Thymus (tissue), 11 donors: Measurements from ENCODE around the gene SNTG2. TPM values are rescaled to one million over a fixed set of nuclear protein-coding genes. Genes with fewer than 3 reads are reported as not detected.

Source experiments
- DNase-seq, 9 donors: peaks; one replicate each; pipeline ENCODE4 v3.0.0-alpha.2; 2013; ENCODE audit warnings: low spot score in 9 of 9, low read depth in 6 of 9, missing footprints in 1 of 9
- H3K27ac ChIP-seq, 2 donors: one replicate each; pipeline ENCODE4 v1.5.1; 2013; ENCODE audit warnings: control low read depth in 1 of 2, low read depth in 1 of 2, low read length in 1 of 2, mild to moderate bottlenecking in 1 of 2, moderate library complexity in 1 of 2
- H3K27me3 ChIP-seq, 2 donors: one replicate each; pipeline ENCODE4 v1.5.1; 2013; ENCODE audit warnings: low read length in 1 of 2; ENCODE audit not compliant: control insufficient read depth in 2 of 2, insufficient read depth in 1 of 2
- H3K36me3 ChIP-seq, 2 donors: one replicate each; pipeline ENCODE4 v1.5.1; 2013; ENCODE audit warnings: low read length in 1 of 2, mild to moderate bottlenecking in 1 of 2, moderate library complexity in 1 of 2; ENCODE audit not compliant: control insufficient read depth in 2 of 2, insufficient read depth in 2 of 2
- H3K4me1 ChIP-seq, 2 donors: one replicate each; pipeline ENCODE4 v1.5.1; 2013; ENCODE audit warnings: low read length in 2 of 2; ENCODE audit not compliant: control insufficient read depth in 2 of 2, insufficient read depth in 2 of 2
- H3K4me3 ChIP-seq, 2 donors: one replicate each; pipeline ENCODE4 v1.5.1; 2013; ENCODE audit warnings: low read length in 2 of 2, control low read depth in 1 of 2, mild to moderate bottlenecking in 1 of 2
- H3K9me3 ChIP-seq, 2 donors: one replicate each; pipeline ENCODE4 v1.5.1; 2013; ENCODE audit warnings: low read length in 1 of 2, mild to moderate bottlenecking in 1 of 2; ENCODE audit not compliant: control insufficient read depth in 2 of 2, insufficient read depth in 1 of 2
- WGBS: extraction: QIAGEN DNeasy Blood & Tissue Kit; methylation state at CpG from one replicate; pipeline ENCODE4 v1.1.7; 2013; 5-methylcytosine and 5-hydroxymethylcytosine counted together
- polyA plus RNA-seq: library from polyadenylated mRNA; stranded (reverse); fragments of 200-250 nt; gene quantifications from one replicate; pipeline ENCODE4 v1.2.3, GENCODE V29; 2013
- total RNA-seq: library from RNA; stranded (reverse); fragments of 120-200 nt; gene quantifications from one replicate; pipeline ENCODE4 v1.2.4, GENCODE V29; 2013
- donor health status: healthy.

Gene SNTG2
- total and polyA plus RNA-seq, 2 donors: 0.33 to 1.2 TPM

DNA sequence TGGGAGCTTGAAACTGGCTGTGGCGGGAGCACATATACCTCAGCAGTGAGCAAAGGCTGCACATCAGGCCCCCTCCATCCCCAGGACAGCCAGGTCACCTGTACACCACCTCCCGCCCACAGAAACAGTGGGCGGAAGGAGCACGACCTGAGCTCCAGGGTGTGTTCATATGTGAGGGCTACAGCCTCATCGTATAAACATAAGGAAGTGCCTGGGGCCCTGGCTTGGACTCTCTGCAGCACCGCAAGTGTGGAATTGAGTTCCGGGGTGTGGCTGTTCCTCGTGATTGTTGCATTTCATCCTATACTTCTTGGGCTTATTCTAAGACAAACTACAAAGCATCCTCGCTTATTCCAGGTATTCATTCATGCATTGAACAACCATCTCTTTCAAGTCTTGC is 402.5 kb downstream of the SNTG2 start:
- no peak overlapping the region for H3K27ac ChIP-seq
- H3K36me3 ChIP-seq: no peaks in the 10 kb centered on the region
- WGBS: 94% methylated on average over 9 of the region's 9 CpGs
- DNase-seq: no peak
- H3K4me3 ChIP-seq: no peak overlapping the region
- no peaks in the 10 kb centered on the region for H3K4me1 ChIP-seq
- H3K27me3 ChIP-seq: no peaks in the 10 kb centered on the region
- peaks cover 0 to 7% of the 10 kb centered on the region in 2 donors for H3K9me3 ChIP-seq

DNA sequence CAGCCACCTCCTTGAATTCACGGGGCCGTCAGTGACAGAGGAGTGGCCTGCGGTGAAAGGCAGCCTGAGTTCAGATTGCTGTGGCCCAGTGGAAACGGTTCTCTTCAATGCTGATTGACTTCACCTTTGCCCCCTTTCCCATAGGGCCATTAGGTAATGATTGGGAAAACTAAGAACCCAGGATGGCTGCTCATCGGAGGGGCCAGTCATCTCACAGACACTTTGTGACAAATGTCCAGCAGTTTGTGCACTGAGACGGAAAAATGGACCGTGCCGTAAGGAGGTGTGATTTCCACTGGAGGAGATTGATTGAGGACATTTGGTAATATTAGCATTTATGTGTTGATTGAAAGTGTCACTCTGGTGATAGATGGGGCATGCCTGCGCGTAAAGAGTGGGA is 402.9 kb downstream of the SNTG2 start:
- Histone ChIP-seq H3K4me3 (no peak overlapping the region), H3K27ac (no peak overlapping the region), H3K36me3 (no peaks in the 10 kb centered on the region), H3K9me3 (peaks cover 0 to 7% of the 10 kb centered on the region in 2 donors), H3K27me3 (no peaks in the 10 kb centered on the region), H3K4me1 (no peaks in the 10 kb centered on the region)
- WGBS: 85% methylated on average over 10 of the region's 10 CpGs
- DNase-seq: no peak

DNA sequence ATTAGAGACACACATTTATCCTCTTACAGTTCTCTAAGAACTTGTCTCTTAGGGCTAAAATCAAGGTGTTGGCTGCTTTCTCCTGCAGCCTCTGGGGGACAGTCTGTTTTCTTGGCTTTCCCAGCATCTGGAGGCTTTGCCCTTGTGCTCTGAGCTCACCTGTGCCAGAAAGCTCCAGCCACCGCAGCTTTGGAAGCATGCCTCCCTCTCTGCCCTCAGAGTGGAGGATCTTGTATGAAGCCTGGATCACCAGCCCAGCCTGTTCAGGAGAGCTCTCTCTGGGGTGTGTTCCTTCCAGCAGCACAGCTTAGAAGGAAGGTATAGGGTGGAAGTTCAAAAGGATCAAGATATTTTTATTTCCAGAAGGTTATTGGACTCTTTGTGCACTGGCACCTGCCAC is 409.5 kb downstream of the SNTG2 start:
- no peak overlapping the region for H3K4me3 ChIP-seq
- H3K36me3 ChIP-seq: no peaks in the 10 kb centered on the region
- H3K27me3 ChIP-seq: no peaks in the 10 kb centered on the region
- no peaks in the 10 kb centered on the region for H3K4me1 ChIP-seq
- DNase-seq: no peak
- WGBS: 95% methylated on average over 1 of the region's 1 CpG
- H3K9me3 ChIP-seq: no peaks in the 10 kb centered on the region
- no peak overlapping the region for H3K27ac ChIP-seq

DNA sequence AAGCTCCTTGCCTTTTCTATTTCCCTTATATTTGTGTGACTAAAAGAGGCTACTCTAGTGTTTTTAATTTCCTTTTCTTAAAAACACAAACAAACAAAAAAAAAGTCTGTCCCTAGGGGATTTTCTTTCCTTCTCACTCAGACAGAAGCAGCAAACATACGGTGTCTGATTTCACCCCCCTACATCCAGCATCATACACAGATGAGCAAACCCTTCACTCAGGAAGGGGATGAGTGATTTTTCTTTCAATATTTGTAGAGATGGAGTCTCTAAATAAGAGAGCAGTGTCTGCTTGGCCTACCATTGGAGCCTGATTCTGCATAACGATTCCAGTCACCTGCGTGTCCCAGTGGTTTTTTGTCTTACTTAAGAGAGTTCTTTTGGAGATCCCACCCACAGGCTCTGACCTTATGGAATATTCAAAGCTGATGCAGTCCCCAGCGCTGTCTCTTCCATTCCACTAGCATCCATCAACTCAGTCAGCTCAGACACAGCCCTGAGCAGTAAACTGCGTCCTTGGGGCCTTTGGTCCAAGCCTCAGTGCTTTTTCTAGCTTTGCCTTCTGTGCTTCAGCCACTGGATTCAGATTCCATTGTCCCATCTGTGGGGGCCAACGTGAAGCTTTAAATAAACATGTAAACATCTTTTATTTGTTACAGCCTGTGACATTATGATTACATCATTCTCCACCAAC is 410.1 kb downstream of the SNTG2 start:
- DNase-seq: no peak
- H3K4me1 ChIP-seq: no peaks in the 10 kb centered on the region
- no peaks in the 10 kb centered on the region for H3K9me3 ChIP-seq
- no peak overlapping the region for H3K4me3 ChIP-seq
- H3K36me3 ChIP-seq: no peaks in the 10 kb centered on the region
- H3K27ac ChIP-seq: no peak overlapping the region
- WGBS: 87% methylated on average over 6 of the region's 6 CpGs
- no peaks in the 10 kb centered on the region for H3K27me3 ChIP-seq

DNA sequence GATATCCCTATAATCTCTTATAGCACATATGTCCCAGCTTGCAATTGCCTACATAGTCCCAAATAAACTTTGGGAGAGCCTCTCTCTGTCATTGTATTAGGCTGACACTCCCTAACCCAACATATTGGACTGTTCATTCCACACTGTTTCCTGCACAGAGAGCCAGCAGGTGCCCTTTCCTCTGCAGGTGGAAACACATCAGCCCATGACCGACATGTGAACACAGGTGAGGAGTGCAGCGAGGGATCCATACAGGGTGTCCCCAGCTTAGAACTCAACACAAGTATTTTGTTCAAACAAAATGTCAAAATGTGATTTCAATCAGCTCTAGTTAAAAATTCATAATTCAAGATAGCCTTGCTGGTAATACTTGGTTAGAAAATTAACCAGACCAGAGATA is 412.7 kb downstream of the SNTG2 start:
- no peaks in the 10 kb centered on the region for H3K4me1 ChIP-seq
- WGBS: 95% methylated on average over 2 of the region's 2 CpGs
- DNase-seq: no peak
- no peaks in the 10 kb centered on the region for H3K27me3 ChIP-seq
- no peak overlapping the region for H3K4me3 ChIP-seq
- no peak overlapping the region for H3K27ac ChIP-seq
- no peaks in the 10 kb centered on the region for H3K36me3 ChIP-seq
- no peaks in the 10 kb centered on the region for H3K9me3 ChIP-seq

DNA sequence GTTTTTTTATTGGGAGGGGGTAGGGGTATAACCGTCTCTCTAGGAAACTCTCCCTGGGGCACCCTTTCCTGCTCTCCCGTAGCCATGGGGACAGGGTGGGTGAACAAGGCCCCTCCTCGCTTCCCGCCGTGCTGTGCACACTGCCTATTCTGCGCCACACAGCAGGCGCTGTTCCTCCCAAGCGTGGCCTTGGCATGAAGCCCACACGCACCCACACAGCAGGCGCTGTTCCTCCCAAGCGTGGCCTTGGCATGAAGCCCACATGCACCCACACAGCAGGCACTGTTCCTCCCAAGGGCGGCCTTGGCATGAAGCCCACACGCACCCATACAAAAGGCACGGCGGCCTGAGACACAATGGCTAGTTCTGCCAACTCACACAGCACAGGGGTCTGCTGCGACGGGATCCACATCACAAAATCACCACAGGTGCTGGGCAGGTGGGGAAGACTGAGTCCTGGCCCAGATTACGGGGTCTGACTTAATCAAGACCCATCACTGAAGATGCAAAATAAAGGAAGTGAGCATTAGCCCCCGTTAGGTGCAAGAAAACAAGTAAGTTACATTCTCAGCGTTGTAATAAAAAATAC is 416.0 kb downstream of the SNTG2 start:
- Histone ChIP-seq H3K36me3 (no peaks in the 10 kb centered on the region), H3K27me3 (no peaks in the 10 kb centered on the region), H3K4me3 (no peak overlapping the region), H3K27ac (no peak overlapping the region), H3K9me3 (no peaks in the 10 kb centered on the region), H3K4me1 (no peaks in the 10 kb centered on the region)
- no peak for DNase-seq
- WGBS: 72% methylated on average over 20 of the region's 20 CpGs

DNA sequence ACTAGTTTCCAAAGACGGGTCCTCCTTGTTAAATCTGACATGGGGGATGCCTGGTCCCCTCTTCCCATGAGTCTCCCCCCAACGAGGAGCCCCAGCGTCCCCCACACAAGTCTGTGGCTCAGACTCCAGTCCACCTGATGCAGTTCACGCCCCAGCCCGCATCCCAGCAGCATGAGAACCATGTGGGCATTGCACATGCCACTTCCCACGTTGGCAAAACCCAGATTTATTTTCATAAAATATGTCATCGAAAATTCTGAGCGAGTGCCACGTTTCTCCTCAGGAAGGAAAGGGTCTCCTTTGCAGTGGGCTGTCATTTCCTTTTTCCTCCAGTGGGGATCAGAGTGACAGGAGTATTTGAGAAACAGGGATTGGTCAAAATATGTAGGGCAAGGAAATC is 417.0 kb downstream of the SNTG2 start:
- Histone ChIP-seq H3K27ac (no peak overlapping the region), H3K4me3 (no peak overlapping the region)
- 84% methylated on average over 9 of the region's 9 CpGs for WGBS

DNA sequence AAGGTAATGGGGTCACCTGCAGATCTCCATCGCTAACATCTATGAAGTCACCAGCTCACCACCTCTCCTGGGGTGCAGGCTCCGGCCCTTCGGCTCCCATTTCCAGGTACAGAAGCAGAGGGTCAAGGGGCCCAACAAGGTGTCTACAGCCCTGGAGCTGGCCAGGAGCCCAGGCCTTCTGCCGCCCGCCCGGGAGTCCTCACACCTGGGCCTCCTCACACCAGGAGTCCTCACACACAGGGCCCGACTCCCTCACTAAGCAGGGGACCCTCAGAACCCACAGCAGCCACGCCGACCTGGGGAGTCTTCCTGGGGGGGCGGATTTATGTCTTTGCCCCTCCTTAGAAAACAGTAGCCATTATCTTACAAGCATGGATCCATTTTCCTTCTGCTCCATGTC is 419.3 kb downstream of the SNTG2 start:
- DNase-seq: no peak
- Histone ChIP-seq H3K36me3 (no peaks in the 10 kb centered on the region), H3K9me3 (no peaks in the 10 kb centered on the region), H3K4me3 (no peak overlapping the region), H3K27ac (no peak overlapping the region), H3K27me3 (peaks cover 0 to 5% of the 10 kb centered on the region in 2 donors), H3K4me1 (no peaks in the 10 kb centered on the region)
- 92% methylated on average over 10 of the region's 10 CpGs for WGBS

More for the DNA sequence above, 417.0 kb downstream of the SNTG2 start:
- Histone ChIP-seq H3K36me3 (no peaks in the 10 kb centered on the region), H3K4me1 (no peaks in the 10 kb centered on the region), H3K27me3 (peaks cover 0 to 2% of the 10 kb centered on the region in 2 donors), H3K9me3 (no peaks in the 10 kb centered on the region)
- no peak for DNase-seq

DNA sequence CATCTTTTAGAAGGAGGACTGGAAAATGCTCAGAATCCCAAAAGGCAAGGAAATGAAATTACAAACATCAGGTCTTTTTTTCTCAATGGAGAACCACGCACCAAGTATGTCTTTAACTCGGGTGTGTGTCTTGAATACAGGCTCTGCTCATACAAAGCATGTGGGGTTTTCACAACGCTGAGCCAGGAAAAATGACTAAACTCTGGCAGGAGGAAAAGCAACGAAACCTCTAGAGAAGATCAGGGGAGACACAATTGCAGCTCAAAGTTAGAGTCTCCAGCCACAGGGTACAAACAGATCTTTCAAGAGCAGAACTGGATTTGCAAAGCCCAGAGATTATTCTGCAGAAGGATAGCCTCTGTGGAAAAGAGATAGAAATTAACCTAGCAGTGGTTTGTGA is 419.8 kb downstream of the SNTG2 start:
- Histone ChIP-seq H3K27me3 (peaks cover 0 to 5% of the 10 kb centered on the region in 2 donors), H3K27ac (no peak overlapping the region), H3K36me3 (no peaks in the 10 kb centered on the region), H3K4me1 (no peaks in the 10 kb centered on the region), H3K9me3 (no peaks in the 10 kb centered on the region), H3K4me3 (no peak overlapping the region)
- WGBS: 89% methylated on average over 4 of the region's 4 CpGs
- DNase-seq: no peak
